OCI-LY7 (cell line): ENCODE measurements around the gene NRXN2. TPM values are rescaled to one million over a fixed set of nuclear protein-coding genes. Genes with fewer than 3 reads are reported as not detected.

Source experiments
- BruUV-seq: library from RNA; stranded (reverse); fragments of 400-500 nt; replicated peaks from 2 replicates; lab custom pipeline; 2021; lab: Mats Ljungman, UMichigan
- CTCF ChIA-PET: fragments of 300-600 bp; sonication (Branson Sonifier 250); formaldehyde crosslinking; loops from one replicate; lab custom pipeline; 2022; ENCODE audit warnings: antibody characterized with exemption; ENCODE audit not compliant: unreplicated experiment; lab: Charles Lee
- POLR2A ChIA-PET: fragments of 300-600 bp; sonication (Branson Sonifier 250); formaldehyde crosslinking; loops from one replicate; lab custom pipeline; 2022; ENCODE audit warnings: antibody characterized with exemption; lab: Charles Lee
- DNase-seq: peaks from one replicate; pipeline ENCODE4 v3.0.0-alpha.2; 2015; ENCODE audit warnings: low spot score
- H2AFZ ChIP-seq: fragments of 200-600 bp; sonication (generic), shearing (Covaris generic); 2 replicates; pipeline ENCODE4 v1.6.1; 2014; ENCODE audit warnings: mild to moderate bottlenecking, antibody characterized with exemption, low read length, moderate library complexity
- H3K27ac ChIP-seq: fragments of 200-600 bp; sonication (generic); 2 replicates; pipeline ENCODE4 v1.5.1; 2014; ENCODE audit warnings: mixed run types, low read depth, mild to moderate bottlenecking, moderate library complexity, low read length, inconsistent platforms; ENCODE audit not compliant: poor library complexity, severe bottlenecking
- H3K36me3 ChIP-seq: fragments of 200-600 bp; sonication (generic); 2 replicates; pipeline ENCODE4 v1.6.1; 2014; ENCODE audit warnings: mild to moderate bottlenecking, antibody characterized with exemption, low read length, moderate library complexity, mixed read lengths; ENCODE audit not compliant: insufficient read depth
- H3K4me1 ChIP-seq: fragments of 200-600 bp; sonication (generic); 2 replicates; pipeline ENCODE4 v1.5.1; 2014; ENCODE audit warnings: mild to moderate bottlenecking, low read length; ENCODE audit not compliant: insufficient read depth, poor library complexity, severe bottlenecking
- H3K4me2 ChIP-seq: fragments of 200-600 bp; sonication (generic); 2 replicates; pipeline ENCODE4 v1.6.1; 2014; ENCODE audit warnings: mild to moderate bottlenecking, low read length
- H3K4me3 ChIP-seq: fragments of 200-600 bp; sonication (generic); 2 replicates; pipeline ENCODE4 v1.5.1; 2014; ENCODE audit warnings: mild to moderate bottlenecking, low read depth, low read length; ENCODE audit not compliant: poor library complexity, severe bottlenecking
- H3K79me2 ChIP-seq: fragments of 200-600 bp; sonication (generic); 2 replicates; pipeline ENCODE4 v1.6.1; 2016; ENCODE audit warnings: low read depth, mild to moderate bottlenecking, low read length, moderate library complexity, mixed read lengths; ENCODE audit not compliant: insufficient read depth
- H3K9me2 ChIP-seq: fragments of 200-600 bp; sonication (generic); 2 replicates; pipeline ENCODE4 v1.6.1; 2016; ENCODE audit warnings: mild to moderate bottlenecking, low read length, mixed read lengths; ENCODE audit not compliant: insufficient read depth
- H3K9me3 ChIP-seq: fragments of 200-600 bp; sonication (generic); 2 replicates; pipeline ENCODE4 v1.6.1; 2014; ENCODE audit warnings: mild to moderate bottlenecking, mixed run types, low read length, mixed read lengths
- H4K20me1 ChIP-seq: fragments of 200-600 bp; sonication (generic); 2 replicates; pipeline ENCODE4 v1.6.1; 2014; ENCODE audit warnings: mild to moderate bottlenecking, antibody characterized with exemption, low read length, moderate library complexity, mixed read lengths; ENCODE audit not compliant: insufficient read depth
- CTCF ChIP-seq: fragments of 200-600 bp; sonication (generic); conservative IDR thresholded peaks from 2 replicates; pipeline ENCODE4 v1.5.1; 2014; ENCODE audit warnings: mild to moderate bottlenecking, antibody characterized with exemption, low read length, moderate library complexity, mixed read lengths
- EZH2phosphoT487 ChIP-seq: fragments of 200-600 bp; sonication (generic); IDR thresholded peaks from 2 replicates; pipeline ENCODE4 v1.6.1; 2018; ENCODE audit warnings: low read depth, borderline replicate concordance, mild to moderate bottlenecking, mixed run types, antibody characterized with exemption, low read length, moderate library complexity, mixed read lengths
- intact Hi-C: fragments of 100-400 bp; cut with micrococcal nuclease; formaldehyde crosslinking; loops from one replicate; pipeline ENCODE4 v1.10.0; 2022; ENCODE audit not compliant: unreplicated experiment
- total RNA-seq, 2 experiments: library from RNA; depleted of rRNA in 1 of 2; stranded (reverse); fragments of >200 nt in 1 of 2; shearing (Covaris generic) in 1 of 2; gene quantifications; 2 replicates each; pipeline ENCODE4 v1.2.3, GENCODE V29; 2014 to 2022

NRXN2 gene
- total RNA-seq, 2 experiments from 2014 or later = 2.4 to 3.3 TPM

GRCh38 chr11:64691543-64691942 lies 31.5 kb downstream of the NRXN2 start:
- H3K9me3 ChIP-seq = no peaks in the 10 kb centered on the region
- no peak for DNase-seq
- H3K27ac ChIP-seq = no peak overlapping the region
- H3K79me2 ChIP-seq = no peaks in the 10 kb centered on the region
- TF ChIP-seq CTCF (no peak), EZH2phosphoT487 (no peak)
- no peaks in the 10 kb centered on the region for H3K9me2 ChIP-seq
- no peaks in the 10 kb centered on the region for H4K20me1 ChIP-seq
- intact Hi-C loops = no loop called here
- ChIA-PET POLR2A (interaction anchor here (0.6 kb wide), 1 partner anchor 56 kb away, joined by 3 read pairs; no protein-coding TSS in a partner anchor), CTCF (no interaction called here)
- no TSS peak for BruUV-seq
- no peak overlapping the region for H3K4me3 ChIP-seq
- H2AFZ ChIP-seq = no peak overlapping the region
- peaks cover 44% of the 10 kb centered on the region for H3K4me1 ChIP-seq
- no peaks in the 10 kb centered on the region for H3K36me3 ChIP-seq
- H3K4me2 ChIP-seq = no peak overlapping the region

GRCh38 chr11:64690235-64690634 lies 32.8 kb downstream of the NRXN2 start:
- BruUV-seq = no TSS peak
- H3K36me3 ChIP-seq = no peaks in the 10 kb centered on the region
- TF ChIP-seq CTCF (no peak), EZH2phosphoT487 (no peak)
- H4K20me1 ChIP-seq = no peaks in the 10 kb centered on the region
- ChIA-PET POLR2A (no interaction called here), CTCF (interaction anchor here (0.6 kb wide), 1 partner anchor 37 kb away, joined by 3 read pairs; no protein-coding TSS in a partner anchor)
- H3K4me3 ChIP-seq = no peak overlapping the region
- peaks cover 39% of the 10 kb centered on the region for H3K4me1 ChIP-seq
- H3K9me3 ChIP-seq = no peaks in the 10 kb centered on the region
- no peaks in the 10 kb centered on the region for H3K9me2 ChIP-seq
- H3K4me2 ChIP-seq = no peak overlapping the region
- H3K27ac ChIP-seq = no peak overlapping the region
- H3K79me2 ChIP-seq = no peaks in the 10 kb centered on the region
- DNase-seq = no peak
- intact Hi-C loops = no loop called here
- no peak overlapping the region for H2AFZ ChIP-seq

- Histone ChIP-seq H3K9me3 (no peaks in the 10 kb centered on the region), H3K4me2 (peak overlapping the region; percentile 78), H2AFZ (peak overlapping the region; percentile 85), H4K20me1 (no peaks in the 10 kb centered on the region), H3K4me3 (peak overlapping the region; percentile 67), H3K27ac (peak overlapping the region; percentile 26), H3K4me1 (peaks cover 23% of the 10 kb centered on the region), H3K79me2 (no peaks in the 10 kb centered on the region), H3K9me2 (no peaks in the 10 kb centered on the region), H3K36me3 (no peaks in the 10 kb centered on the region)
- no TSS peak for BruUV-seq
- ChIA-PET CTCF (interaction anchor here (0.5 to 1.5 kb wide), 15 partner anchors 10 to 346 kb away, joined by 3 to 7 read pairs (median 3); partner anchors contain the start of gene RASGRP2), POLR2A (interaction anchor here (0.7 to 1.2 kb wide), 4 partner anchors 14 to 17 kb away, joined by 3 to 5 read pairs (median 4); no protein-coding TSS in a partner anchor)
- TF ChIP-seq EZH2phosphoT487 = no peak
- peak; percentile 98 for TF ChIP-seq CTCF
- intact Hi-C loops = loop anchor here (1.0 to 5.0 kb wide), 2 partner anchors 35 to 54 kb away; partner anchors contain the start of genes NRXN2 and RASGRP2
- peak; percentile 95 for DNase-seq
Measured at GRCh38 chr11:64688534-64688982, 34.4 kb downstream of the NRXN2 start.
